Peyer's patch (tissue), 4 donors: ENCODE data around the gene ILF2.

Source experiments
- CTCF ChIP-seq, 6 experiments: fragments of 450-650 bp in 4 of 6; fragments of 200-600 bp in 2 of 6; sonication (generic) in 1 of 6; IDR thresholded peaks; one replicate each; pipeline ENCODE4 v1.5.1; 2017 to 2019; ENCODE audit warnings: antibody characterized with exemption in 6 of 6, mild to moderate bottlenecking in 3 of 6, moderate library complexity in 1 of 6
- POLR2A ChIP-seq, 2 donors: fragments of 450-650 bp; IDR thresholded peaks; one replicate each; pipeline ENCODE4 v1.5.1; 2017; ENCODE audit warnings: antibody characterized with exemption in 2 of 2, mild to moderate bottlenecking in 2 of 2, moderate library complexity in 2 of 2

- TF ChIP-seq CTCF (IDR thresholded peaks at IDR 0.05) (no peak), POLR2A (IDR thresholded peaks at IDR 0.05) (no peak)
These were observed 34.5 kb downstream of the ILF2 start for GRCh38 chr1:153636312-153636711.
